CD4-positive, alpha-beta T cell treated with Interleukin-17A for 1 hour (primary cell): ENCODE results near the gene MYO7A.

Experiments
- DNase-seq: peaks from one replicate; pipeline ENCODE4 v3.0.0-alpha.2; 2020

Gene MYO7A

DNA sequence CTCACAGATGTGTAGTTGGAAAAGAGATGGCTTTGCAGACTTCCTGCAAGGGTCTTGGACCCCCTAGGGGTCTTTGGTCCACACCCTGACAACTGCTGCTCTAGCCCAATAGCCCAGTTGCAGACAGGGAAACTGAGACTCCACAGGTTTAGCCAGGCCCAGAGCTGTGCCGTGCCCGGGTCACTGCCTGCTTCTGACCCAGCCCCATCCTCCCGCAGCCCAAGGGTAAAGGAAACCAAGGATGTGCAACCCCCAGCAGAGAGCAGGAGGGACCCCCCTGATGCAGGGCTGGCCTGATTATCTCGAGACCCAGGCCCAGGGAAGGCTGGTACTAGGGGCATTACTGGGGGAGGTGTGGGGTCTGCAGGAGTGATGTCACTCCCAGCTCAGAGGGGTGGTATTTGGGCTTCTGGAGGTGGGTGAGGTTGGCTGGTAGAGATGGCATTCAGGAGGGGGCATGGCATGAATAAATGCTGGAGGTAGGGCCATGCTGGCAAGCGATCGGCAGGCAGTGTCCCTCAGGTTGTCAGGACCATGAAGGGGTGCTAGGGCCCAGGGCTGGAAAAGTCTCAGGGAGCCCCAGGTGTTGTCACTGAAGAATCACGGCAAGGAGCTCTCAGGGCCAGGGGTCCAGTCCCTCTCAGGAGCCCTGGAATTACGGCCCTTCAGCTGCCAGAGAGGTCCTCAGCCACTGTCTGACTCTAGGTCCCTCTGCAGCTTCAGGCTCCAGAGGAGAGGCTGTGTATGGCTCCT is 21.1 kb downstream of the MYO7A start:
- no peak for DNase-seq

DNA sequence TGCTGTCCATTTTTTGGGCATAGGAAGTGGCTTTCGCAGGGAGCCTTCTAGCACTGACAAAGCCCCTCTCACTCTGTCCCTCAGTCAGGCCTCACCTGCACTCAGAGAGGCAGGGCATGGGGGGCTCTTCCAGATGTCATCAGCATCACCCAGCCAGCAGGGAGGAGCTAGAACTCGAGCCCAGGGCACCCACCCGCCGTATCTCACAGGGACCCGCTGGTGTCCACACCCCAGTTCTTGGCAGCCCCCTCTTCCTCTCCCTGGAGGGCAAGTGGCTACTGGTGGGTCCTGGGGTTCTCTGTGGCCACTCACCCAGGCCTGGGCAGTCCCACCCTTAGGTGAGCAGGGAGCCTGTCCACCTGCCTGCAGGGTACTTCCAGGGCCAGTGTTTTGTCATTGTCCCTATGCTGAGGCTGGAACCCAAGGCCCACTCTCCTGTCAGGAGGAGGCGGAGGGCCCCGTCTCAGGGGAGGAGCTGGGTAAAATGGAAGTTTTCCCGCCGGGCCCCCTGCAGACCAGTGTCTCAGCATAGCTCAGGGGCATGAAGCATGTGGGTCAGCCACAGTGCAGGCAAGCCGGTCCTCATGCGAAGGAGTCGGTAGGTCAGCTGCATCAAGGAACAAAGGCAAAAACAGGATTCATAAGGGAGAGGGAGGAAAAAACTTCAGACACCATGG is 21.8 kb downstream of the MYO7A start:
- no peak for DNase-seq

DNA sequence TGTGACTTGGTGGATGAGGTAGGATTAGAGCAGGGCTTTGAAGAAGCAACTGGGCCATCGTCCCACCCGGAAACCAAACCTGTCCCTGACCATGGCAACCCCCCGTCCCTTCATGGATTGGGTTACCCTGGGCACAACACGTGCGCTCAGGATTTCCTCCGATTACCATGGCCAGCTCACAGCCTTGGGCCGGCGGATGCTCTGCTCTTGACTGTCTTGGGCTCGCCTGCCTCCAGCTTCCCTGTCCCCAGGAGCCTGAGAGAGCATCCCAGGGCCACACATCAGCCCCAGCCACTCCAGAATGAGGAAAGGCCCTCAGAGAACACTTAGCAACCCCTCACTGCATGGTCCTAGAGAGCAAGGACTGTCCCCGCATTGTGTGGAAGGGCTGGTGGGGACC is 22.8 kb downstream of the MYO7A start:
- no peak for DNase-seq

DNA sequence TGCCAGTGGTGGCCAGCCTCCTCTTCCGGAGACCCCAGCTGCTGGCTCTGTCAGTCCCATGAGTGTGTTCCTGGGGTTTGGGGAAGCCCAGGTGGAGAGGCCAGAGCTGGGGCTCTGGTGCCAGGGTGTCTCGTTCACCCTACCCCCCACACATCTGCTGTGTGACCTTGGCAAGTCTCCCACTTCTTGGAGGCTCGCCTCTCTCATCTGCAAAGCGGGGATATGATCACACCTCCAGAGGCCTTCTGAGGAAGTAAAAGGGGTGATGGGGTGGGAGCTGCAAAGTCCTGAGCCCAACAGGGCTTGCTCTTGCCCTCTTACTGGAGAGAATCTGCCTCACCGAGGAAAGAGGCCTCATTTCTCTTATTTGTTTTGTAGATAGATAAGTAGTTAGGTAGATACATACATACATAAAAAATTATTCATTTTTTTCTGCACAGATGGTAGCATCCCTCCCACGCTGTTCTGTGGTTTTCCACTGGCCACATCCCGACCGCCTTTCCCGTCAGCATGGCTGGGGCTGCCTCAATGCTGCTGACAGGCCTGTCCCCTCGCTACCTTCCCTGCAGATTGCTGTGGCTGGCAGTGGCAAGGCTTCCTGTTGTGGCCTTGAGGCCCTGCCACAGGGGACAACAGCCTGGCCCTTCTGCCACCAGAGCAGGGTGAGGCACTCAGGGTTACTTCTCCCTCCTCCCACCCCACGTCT is 23.9 kb downstream of the MYO7A start:
- peak; percentile 47 for DNase-seq

DNA sequence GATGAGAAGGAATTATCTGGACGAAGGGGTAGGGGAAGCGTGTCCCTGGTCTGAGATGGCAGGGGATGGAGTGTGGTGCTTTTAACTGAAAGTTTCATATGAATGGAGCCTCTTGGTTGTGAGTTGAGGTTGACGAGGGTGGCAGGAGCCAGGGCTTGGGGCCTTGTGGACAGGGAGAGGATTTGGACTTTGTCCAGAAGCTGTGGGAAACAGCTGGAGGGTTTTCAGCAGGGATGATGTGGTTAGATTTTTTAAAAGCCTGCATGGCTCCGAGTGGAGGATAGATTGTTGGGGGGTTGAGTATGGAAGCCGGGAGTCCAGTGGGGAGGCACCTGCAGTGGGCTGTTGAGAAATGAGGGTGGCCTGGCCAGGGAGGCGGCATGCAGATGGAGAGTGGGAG is 24.8 kb downstream of the MYO7A start:
- DNase-seq, result no peak

DNA sequence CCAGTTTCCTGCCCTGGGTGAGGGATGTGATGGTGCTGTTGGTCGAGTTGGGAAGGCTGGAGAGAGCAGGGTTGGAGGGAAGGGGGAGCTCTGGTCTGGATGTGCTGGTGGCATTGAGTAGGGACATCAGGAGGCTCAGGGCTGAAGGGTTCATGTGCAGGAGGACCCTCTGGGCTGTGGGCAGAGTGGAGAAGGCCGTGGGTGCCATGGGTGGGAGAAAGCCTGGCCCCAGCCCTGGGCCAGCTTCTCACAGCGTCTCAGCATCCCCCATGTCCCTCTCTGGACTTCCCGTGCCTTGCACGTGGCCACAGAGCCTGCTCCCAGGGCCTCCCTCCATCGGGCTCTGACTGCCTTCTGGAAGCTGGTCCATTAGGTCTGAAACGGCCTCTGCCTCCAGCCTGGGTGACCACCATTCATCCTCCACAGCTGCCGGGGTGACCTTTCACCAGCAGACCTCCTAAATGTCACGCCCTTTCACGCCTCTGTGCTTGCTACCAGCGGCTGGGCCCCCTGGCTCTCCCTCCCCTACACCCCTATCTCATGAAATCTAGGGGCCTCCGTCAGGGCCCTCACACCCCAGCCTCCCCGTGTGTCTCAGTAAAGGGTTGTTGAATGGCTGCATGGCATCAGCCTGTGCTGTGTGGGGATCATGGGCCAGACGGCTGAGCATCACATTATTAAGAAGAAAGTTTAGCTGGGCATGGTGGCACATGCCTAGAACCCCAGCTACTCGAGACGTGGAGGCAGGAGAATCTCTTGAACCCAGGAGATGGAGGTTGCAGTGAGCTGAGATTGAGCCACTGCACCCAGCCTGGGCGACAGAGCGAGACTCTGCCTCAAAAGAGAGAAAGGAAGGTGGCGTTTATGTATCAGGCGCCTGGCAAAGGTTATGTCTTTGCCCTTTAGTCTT is 25.5 kb downstream of the MYO7A start:
- DNase-seq, result no peak

DNA sequence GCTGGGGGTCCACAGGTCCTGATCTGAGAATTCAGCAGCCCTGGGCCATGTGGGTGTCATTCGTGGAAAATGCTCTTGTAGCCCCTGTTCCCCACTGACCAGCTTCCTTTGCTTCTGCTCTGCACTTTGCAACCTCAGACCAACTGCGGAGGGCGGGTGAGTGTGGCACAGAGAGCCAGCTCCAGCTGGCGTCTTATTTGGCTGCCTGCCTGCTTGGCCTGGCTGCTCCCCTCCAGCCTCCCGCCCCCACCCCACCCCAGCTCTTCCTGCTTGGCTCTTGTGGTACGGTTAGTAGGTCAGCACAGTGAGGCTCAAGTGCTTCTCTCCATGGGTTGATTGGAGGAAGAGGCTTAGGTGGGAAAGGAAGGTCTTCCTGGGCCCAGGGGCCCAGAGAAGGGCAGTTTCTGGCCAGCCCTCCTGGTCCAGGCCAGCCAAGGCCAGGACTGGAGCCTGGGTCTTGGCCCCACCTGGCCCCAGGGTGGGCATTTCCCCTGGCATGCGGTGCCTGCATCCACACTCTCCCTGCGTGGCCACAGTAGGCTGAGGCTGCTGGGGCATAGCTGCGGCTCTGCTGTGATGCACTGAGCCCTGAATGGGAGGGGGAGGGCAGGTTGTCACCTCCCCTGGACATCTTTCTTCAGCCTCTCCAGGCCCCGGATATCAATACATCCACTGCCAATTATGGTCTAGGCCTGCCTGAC is 26.5 kb downstream of the MYO7A start:
- DNase-seq, result no peak

DNA sequence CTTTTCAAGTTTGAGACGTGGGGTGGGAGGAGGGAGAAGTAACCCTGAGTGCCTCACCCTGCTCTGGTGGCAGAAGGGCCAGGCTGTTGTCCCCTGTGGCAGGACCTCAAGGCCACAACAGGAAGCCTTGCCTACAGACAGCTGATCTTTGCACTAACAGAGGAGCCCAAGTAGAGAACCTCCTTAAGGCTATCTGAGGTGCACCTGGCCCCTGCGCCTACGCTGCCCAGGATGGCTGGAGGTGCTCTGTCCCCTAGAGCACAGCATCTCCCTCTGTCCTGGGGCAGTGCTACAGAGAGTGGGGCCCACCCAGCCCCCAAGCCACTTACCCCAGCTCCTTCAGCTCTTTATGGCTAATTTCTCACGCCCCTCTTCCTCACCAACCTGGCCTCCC is 27.0 kb downstream of the MYO7A start:
- DNase-seq, result no peak

DNA sequence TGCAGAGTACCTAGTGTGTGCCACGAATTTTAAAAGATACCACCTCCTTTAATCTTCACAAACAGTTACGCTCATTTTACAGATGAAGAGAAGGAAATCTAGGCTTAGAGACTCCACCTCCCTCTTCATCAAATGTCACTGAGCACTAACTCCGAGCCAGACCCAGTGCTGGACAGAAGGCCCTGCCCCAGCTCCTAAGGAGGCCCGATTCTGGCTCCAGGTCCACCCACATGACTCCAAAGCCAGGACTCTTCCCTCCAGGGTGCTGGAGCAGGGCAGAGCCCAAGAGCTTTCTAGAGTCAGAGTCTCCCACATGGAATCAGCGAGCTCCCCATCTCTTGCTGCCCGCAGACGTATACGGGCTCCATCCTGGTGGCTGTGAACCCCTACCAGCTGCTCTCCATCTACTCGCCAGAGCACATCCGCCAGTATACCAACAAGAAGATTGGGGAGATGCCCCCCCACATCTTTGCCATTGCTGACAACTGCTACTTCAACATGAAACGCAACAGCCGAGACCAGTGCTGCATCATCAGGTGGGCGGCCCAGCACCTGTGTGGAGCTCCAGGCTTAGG is 27.6 kb downstream of the MYO7A start:
- no peak for DNase-seq

DNA sequence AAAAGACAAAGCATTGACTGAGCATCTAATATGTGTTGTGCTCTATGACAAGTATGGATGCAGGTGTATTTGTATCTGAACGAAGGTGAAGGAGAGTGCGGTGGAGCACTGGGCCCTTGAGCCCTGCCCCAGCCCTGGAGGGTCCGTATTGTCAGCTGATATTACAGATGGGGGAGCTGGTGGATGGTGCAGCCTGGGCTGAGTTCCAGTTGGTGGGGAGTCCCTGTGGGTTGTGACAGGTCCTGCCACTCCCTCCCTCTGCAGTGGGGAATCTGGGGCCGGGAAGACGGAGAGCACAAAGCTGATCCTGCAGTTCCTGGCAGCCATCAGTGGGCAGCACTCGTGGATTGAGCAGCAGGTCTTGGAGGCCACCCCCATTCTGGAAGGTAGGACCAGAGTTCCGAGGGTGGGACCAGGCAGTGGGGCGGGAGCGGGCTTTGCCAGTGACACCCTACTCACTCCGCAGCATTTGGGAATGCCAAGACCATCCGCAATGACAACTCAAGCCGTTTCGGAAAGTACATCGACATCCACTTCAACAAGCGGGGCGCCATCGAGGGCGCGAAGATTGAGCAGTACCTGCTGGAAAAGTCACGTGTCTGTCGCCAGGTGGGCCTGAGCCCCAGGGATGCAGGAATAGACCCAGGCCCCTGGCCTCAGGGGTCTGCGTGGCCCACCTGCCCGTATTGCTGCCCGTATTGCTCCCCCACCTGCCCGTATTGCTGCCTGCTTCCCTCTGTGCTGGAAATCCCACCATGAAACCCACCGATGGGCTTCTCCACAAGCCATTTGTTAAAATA is 28.6 kb downstream of the MYO7A start:
- no peak for DNase-seq

DNA sequence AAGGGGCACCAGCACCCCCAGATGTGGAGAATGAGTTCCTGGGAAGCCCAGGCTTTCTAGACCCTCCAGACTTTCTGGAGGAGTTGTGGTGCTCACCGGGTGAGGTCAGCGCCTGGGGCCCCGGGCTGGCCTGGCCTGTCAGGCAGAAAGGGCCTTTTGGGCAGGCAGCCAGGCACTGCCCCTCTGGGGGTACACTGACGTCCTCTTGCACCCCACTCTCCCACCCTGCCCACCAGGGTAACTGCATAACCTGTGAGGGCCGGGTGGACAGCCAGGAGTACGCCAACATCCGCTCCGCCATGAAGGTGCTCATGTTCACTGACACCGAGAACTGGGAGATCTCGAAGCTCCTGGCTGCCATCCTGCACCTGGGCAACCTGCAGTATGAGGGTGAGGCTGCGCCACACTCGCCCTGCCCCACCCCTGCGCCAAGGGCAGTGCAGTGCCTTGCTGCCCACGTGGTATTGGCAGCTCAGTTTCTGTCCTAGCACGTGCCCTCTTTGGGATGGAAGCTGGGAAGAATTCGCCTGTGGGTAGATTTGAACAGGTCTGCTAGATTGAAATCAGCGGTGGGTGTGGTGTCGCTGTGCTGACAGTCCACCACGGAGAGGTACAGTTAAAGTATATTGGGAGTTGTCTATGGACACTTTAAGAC is 30.1 kb downstream of the MYO7A start:
- DNase-seq, result no peak

DNA sequence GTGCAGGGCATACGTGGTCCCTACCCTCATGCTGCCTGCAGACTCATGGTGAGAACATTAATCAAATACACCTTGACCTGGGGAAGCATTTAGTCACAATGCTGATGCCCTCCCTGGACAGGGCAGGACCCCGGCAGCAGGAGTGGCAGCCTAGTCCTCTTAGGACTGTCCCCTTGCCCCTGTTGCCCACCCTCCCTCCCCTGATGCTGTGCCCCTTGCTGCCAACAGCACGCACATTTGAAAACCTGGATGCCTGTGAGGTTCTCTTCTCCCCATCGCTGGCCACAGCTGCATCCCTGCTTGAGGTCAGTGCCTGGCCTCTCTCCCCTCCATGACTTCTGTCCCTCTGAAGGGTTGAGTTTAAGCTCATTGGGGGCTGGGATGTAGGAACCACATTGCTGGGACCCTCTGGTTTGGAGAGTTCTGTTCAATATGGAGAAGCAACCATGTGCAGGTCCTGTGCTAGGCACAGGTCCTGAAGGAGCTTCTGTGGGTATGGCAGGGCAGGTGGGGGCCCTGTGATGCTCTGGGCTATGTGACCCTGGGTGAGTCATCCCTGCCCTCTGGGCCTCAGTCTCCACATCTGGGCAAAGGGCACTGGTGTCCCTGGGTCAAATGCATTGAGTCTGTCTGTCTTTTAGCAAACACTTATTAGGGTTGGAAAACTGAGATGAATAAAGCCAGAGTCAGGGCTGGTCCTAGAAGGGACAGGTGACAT is 31.3 kb downstream of the MYO7A start:
- no peak for DNase-seq

DNA sequence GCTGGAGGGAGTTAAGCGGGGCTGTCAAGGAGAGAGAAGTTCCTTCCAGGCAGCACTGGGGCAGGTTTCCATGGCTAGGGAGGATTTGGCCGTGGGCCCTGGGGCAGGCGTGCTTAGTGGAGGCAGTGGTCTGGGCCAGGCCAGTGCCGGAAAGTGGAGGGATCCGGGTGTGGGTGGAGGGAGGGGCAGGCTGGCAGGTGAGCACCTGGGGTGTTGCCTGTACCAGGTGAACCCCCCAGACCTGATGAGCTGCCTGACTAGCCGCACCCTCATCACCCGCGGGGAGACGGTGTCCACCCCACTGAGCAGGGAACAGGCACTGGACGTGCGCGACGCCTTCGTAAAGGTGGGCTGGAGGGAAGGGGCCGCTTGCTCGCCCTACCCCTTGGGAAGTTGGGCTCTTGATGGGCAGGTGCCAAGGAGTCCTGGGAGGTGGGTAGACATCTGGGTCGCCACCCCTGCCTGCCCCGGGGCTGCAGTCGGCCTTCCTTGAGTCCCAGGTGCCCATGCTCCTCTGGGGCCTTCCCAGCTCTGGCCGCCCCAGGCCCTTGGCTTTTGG is 32.0 kb downstream of the MYO7A start:
- DNase-seq, result no peak

DNA sequence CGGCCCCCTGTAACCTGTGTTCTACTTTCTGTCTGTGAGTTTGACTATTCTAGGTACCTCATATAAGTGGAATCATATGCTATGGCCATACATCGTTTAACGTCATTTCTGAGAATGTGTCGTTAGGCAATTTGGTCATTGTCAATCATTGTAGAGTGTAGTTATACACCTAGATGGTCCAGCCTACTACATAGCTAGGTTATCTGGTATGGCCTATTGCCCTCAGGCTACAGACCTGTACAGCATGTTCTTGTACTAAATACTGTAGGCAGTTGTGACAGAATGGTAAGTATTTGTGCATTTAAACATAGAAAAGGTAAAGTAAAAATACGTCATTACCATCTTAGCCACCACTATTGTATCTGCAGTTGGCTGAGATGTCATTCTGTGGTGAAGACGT is 35.2 kb downstream of the MYO7A start:
- no peak for DNase-seq

DNA sequence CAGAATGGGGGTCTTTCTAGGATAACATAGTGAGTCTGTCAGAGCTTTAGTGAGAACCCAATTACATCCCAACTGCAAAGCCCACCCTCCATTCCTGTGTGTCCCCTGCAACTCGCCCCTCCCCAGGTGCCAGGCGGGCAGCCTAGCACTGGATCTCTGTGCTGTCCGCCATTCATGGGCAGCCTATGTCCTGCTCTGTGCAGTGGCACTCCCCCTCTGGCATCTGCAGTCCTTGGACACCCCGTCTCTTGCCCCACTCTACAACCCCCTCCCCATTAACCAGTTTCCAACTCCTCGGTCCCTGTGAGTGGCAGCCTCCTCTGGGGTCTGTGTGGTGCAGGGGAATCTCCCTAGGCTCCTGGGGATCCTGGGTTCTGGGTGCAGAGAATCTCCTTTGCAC is 37.0 kb downstream of the MYO7A start:
- DNase-seq, result no peak

DNA sequence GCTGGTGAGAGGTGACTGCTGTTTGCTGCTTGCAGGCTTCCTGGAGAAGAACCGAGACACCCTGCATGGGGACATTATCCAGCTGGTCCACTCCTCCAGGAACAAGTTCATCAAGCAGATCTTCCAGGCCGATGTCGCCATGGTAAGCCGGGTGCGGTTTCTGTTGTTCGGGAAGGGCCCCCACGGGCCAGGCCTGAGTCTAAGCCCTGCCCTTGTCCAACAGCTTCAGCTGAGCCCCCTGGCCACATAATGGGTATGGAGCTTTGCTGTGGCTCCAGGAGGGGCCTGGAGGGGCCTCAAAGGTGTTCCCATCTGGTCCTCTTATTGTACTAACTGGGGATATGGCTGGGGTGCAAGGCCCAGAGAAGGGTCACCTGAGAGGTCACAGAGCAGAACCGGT is 38.0 kb downstream of the MYO7A start:
- DNase-seq, result no peak

DNA sequence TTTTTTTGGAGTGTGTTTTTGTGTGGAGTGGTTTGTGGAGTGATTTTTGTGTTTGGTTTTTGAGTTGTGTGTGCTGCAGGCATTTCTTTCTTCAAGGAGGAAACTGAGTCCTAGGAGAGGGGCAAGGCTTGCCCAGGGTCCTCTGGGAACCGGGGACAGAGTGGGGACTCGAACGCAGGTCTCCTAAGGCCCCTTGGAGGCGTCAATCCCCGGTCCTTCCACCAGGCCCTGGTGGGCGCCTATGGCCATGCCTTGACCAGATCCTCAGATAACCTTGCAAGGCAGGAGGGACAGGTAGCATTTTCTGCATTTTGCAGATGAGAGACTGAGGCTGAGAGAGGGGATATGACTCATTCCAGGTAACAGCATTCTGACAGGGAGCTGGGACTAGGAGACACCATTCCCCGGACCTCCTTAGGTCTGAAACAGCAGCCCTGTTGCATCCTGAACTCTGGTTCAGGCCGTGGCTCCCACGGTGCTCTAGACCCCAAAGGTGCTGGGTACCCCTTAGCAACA is 39.1 kb downstream of the MYO7A start:
- DNase-seq, result no peak

DNA sequence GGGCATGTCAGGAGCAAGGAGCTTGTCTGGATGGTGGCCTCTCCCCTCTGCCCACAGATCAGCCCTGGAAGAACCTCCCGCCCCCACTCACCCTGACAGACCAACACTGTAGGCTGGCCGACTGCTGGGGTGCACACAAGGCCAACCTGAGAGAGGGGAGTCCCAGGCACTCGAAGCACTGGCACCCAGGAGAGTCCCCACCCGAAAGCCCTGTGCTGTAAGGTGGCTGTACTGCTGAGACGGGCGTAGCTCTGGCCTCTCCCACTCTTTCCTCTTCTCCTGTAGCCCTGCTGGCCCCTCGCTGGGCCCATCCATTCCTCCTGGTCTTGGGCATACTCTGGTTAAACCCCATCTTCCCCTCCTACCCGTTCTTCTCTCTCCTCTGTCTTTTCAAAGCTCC is 39.7 kb downstream of the MYO7A start:
- DNase-seq, result no peak

DNA sequence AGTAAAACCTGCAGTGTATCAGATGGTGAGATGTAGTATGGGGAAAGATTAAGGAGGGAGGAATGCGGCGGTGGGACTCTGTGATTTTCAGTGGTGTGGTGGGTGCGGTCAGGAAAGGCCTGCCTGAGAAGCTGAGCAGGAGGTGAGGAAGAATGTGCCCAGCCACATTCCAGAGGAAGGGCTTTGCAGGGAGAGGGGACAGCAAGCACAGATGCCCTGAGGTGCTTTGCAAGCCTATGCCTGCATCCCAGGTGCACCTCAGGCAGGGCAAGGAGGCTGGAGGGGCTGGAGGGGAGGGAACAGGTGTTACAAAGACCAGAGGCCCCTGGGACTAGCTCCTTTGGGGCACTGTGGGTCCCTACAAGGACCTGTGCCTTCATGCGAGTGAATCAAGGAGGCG is 42.1 kb downstream of the MYO7A start:
- no peak for DNase-seq
